GM21381 (cell line): ENCODE data around the gene EHMT2.
"Not testable (repeated sequence)": the region's sequence is repeated elsewhere in the genome, so short reads cannot be mapped to it uniquely, and the experiment has no call there.

Source experiments
- ATAC-seq: cut with Tn5 transposase; IDR thresholded peaks from one replicate; pipeline ENCODE4 v1.9.1; 2021; ENCODE audit warnings: mild to moderate bottlenecking, moderate library complexity; ENCODE audit not compliant: unreplicated experiment

EHMT2 gene

DNA sequence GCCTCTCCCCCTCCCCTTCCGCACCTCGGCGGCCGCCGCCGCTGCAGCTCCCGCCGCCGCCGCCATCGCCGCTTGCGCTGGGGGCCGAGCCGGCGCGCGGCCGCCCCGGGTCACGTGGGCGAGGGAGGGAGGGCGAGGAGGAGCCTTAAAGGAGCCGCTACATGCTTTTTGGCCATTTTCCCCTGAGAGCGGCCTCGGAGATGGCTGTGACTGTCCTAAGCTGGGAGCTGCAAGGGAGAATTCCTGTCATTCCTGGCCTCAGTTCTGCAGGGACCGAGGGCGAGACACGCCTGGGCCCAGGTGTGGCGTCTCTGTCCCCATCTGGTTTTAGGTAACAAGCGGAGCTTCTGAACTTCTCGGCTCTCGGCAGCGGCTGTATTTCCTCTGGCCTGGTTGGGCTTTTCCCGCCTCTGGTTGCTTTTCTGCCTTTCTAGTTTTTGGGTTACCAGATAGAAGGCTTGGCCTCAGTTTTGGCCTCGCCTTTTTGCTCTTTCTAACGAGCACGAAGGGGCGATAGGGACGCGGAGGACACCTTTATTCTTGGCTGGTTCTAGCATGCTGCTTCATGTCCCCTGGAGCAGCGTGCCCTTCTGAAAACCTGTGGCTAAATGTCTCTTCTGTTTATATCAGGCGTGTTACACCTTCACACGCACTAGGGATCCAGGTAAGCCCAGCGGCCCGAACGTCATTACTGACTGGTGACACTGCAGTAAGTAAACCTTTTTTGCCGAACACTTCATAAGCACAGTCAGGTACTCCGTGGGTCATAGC is at the start of gene EHMT2:
TSS of gene EHMT2 (minus strand) at position 87 of the 771 bp plus-strand sequence. CDS start at position 66, 21 bp downstream.
- ATAC-seq: peak; percentile 54

DNA sequence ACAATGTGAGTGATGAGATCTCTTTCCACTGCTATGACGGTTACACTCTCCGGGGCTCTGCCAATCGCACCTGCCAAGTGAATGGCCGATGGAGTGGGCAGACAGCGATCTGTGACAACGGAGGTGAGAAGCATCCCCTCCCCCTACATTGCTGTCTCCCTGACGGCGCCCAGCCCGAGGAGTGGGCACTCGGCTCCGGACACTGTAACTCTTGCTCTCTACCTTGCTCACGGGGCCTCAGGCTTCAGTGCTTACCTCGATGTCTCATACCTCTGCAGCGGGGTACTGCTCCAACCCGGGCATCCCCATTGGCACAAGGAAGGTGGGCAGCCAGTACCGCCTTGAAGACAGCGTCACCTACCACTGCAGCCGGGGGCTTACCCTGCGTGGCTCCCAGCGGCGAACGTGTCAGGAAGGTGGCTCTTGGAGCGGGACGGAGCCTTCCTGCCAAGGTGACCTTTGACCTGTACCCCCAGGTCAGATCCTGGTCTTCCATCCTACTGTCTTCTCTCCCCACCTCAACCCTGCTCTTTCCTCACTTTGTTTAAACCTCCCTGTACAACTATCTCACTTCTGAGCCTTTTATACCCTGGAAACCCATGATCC is 49.7 kb upstream of the EHMT2 start:
- no peak for ATAC-seq

DNA sequence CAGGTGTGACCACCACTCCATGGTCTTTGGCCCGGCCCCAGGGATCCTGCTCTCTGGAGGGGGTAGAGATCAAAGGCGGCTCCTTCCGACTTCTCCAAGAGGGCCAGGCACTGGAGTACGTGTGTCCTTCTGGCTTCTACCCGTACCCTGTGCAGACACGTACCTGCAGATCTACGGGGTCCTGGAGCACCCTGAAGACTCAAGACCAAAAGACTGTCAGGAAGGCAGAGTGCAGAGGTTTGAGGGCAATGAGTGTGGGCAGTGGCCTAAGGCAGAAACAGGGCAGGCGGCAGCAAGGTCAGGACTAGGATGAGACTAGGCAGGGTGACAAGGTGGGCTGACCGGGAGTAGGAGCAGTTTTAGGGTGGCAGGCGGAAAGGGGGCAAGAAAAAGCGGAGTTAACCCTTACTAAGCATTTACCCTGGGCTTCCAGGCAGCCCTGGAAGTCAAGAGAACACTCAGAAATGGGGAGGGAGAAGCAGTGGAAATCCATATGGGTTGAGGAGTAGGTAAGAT is 48.9 kb upstream of the EHMT2 start:
- no peak for ATAC-seq

DNA sequence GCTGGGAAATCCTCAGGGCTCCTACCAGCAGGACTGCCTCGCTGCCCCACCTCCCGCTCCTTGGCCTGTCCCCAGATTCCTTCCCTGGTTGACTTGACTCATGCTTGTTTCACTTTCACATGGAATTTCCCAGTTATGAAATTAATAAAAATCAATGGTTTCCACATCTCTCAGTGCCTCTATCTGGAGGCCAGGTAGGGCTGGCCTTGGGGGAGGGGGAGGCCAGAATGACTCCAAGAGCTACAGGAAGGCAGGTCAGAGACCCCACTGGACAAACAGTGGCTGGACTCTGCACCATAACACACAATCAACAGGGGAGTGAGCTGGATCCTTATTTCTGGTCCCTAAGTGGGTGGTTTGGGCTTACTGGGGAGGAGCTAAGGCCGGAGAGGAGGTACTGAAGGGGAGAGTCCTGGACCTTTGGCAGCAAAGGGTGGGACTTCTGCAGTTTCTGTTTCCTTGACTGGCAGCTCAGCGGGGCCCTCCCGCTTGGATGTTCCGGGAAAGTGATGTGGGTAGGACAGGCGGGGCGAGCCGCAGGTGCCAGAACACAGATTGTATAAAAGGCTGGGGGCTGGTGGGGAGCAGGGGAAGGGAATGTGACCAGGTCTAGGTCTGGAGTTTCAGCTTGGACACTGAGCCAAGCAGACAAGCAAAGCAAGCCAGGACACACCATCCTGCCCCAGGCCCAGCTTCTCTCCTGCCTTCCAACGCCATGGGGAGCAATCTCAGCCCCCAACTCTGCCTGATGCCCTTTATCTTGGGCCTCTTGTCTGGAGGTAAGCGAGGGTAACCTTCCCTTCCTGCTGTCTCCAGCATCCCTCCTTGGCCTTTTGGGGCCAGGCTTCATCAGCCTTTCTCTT is 48.2 kb upstream of the EHMT2 start, which contains the start of gene CFB:
TSS of gene CFB (plus strand) at position 589 of the 863 bp plus-strand sequence. CDS start at position 716, 127 bp downstream.
- no peak for ATAC-seq

DNA sequence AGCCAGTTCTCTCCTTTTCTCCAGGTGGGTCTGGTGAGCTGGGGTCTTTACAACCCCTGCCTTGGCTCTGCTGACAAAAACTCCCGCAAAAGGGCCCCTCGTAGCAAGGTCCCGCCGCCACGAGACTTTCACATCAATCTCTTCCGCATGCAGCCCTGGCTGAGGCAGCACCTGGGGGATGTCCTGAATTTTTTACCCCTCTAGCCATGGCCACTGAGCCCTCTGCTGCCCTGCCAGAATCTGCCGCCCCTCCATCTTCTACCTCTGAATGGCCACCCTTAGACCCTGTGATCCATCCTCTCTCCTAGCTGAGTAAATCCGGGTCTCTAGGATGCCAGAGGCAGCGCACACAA is 47.6 kb upstream of the EHMT2 start:
- no peak for ATAC-seq

DNA sequence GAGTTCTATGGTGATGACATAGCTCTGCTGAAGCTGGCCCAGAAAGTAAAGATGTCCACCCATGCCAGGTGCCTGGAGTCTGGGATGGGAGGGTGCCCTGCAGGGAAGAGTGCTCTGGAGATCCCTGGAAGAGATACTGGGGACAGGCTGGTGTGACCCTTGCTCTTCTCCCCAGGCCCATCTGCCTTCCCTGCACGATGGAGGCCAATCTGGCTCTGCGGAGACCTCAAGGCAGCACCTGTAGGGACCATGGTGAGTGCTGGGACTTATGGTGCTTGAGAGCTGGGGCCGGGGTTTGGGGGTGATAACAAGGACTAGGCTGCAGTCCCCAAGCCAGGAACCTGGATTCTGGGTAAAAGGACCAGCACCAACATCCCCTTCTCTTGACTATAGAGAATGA is 46.2 kb upstream of the EHMT2 start:
- no peak for ATAC-seq

DNA sequence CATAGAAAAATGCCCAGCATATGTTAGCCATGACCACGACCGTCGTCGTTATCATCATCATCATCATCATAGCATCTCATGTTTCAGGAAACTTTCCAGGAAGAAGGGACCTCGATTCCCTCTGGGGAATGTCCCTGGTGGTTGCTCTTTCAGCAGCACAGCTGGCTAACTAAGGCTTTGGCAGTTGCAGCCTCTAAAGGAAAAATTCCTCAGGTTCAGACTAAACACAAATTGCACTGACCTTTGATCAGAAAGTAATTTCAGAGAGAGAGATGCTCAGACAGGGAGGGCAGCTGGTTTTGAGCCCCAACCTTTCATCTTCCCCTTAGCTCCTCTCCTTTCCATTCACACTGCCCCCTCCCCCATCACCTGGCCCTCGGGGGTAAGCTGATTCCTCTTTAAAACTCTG is 42.8 kb upstream of the EHMT2 start:
- no peak for ATAC-seq

DNA sequence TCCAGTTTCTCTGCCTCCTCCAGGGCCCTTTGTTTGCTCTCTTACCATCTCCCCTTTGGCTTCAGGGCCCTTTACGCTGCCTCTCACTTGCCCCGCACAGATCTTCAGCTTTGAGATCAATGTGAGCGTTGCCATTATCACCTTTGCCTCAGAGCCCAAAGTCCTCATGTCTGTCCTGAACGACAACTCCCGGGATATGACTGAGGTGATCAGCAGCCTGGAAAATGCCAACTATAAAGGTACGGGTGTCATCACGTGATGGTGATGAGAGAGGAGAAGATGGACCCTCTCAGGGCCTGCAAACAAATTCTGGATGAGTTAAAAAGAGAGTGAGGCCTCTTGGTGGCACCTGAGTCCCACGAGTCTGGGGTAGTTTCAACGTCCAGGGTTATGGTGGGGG is 38.3 kb upstream of the EHMT2 start:
- ATAC-seq: no peak

DNA sequence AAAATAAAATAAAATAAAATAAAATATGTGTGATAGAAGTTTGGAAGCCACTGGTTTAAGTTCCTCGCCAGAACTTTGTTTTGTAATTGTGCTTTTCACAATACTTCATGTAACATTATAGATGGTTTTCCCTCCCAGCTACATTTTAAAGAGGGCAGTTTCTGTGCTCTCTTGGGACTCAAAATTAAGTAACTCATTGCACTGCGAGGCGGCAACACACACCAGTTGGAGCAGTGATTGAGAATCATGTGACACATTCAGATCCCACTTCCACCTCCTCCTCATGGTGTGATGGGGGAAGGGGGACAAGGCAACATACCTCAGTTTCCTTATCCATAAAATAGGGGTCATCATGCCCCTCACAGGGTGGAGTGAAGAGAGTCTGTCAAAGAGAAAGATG is 37.5 kb upstream of the EHMT2 start:
- ATAC-seq: no peak

DNA sequence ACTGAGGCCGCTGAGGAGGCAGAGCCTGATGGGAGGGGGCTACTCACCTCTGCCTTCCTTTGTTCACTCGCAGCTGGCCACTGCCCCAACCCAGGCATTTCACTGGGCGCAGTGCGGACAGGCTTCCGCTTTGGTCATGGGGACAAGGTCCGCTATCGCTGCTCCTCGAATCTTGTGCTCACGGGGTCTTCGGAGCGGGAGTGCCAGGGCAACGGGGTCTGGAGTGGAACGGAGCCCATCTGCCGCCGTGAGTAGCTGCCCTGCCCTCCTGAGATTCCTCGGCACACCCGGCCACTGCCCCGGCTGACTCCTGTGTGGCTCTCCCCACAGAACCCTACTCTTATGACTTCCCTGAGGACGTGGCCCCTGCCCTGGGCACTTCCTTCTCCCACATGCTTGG is 36.0 kb upstream of the EHMT2 start:
- no peak for ATAC-seq

DNA sequence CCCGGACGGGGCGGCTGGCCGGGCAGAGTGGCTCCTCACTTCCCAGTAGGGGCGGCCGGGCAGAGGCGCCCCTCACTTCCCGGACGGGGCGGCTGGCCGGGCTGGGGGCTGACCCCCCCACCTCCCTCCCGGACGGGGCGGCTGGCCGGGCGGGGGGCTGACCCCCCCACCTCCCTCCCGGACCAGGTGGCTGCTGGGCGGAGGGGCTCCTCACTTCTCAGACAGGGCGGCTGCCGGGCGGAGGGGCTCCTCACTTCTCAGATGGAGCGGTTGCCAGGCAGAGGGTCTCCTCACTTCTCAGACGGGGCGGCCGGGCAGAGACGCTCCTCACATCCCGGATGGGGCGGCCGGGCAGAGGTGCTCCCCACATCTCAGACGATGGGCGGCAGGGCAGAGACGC is 34.6 kb upstream of the EHMT2 start:
- not testable (repeated sequence) for ATAC-seq

DNA sequence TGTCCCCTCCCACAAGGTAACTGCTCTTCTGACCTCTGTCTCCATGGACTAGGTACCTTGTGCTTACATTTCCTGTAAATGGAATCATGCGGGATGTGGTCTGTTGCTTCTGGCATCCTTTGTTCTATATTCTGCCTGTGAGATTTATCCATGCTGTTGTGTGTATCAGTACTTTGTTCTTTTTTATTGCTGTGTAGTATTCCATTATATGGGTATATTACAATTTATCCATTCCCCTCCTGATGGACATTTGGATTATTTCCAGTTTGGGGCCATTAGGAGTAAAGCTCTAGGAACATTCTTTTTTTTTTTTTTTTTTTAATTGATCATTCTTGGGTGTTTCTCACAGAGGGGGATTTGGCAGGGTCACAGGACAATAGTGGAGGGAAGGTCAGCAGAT is 33.5 kb upstream of the EHMT2 start:
- ATAC-seq: no peak

DNA sequence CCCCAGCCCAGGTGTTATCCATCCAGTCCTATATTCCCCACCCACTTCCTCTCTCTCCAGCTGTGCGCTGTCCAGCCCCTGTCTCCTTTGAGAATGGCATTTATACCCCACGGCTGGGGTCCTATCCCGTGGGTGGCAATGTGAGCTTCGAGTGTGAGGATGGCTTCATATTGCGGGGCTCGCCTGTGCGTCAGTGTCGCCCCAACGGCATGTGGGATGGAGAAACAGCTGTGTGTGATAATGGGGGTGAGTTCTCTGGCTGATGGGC is 31.1 kb upstream of the EHMT2 start:
- ATAC-seq: no peak

DNA sequence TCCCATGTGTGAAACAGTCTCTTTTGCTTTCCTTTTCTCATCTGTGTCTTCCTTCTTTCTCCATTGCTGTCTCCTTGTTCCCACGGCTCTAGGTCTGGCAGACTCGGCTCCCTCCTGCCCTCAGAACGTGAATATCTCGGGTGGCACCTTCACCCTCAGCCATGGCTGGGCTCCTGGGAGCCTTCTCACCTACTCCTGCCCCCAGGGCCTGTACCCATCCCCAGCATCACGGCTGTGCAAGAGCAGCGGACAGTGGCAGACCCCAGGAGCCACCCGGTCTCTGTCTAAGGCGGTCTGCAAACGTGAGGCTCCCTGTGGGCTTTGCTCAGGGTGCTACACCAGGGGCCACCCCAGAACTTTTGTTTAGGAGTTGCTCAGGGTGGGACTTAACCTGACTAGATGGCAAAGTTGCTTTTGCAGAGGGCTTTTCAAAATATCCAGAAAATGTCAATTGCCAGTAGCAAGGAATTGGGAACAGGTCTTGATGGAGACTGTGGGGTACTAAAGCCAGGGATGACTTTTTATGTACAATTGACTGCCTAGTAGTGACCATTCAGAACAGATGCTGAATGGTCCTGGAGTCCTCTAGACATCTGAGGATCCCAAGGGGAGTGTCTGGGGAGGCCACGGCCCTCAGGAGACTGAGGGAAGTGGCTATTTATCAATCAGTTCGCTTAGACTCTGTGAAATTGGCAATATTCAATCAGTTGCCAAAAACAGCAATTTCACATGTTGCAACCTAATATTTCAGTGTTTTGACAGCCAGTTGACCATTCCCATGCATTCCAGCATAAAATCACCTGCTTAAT is 30.6 kb upstream of the EHMT2 start:
- ATAC-seq: no peak

DNA sequence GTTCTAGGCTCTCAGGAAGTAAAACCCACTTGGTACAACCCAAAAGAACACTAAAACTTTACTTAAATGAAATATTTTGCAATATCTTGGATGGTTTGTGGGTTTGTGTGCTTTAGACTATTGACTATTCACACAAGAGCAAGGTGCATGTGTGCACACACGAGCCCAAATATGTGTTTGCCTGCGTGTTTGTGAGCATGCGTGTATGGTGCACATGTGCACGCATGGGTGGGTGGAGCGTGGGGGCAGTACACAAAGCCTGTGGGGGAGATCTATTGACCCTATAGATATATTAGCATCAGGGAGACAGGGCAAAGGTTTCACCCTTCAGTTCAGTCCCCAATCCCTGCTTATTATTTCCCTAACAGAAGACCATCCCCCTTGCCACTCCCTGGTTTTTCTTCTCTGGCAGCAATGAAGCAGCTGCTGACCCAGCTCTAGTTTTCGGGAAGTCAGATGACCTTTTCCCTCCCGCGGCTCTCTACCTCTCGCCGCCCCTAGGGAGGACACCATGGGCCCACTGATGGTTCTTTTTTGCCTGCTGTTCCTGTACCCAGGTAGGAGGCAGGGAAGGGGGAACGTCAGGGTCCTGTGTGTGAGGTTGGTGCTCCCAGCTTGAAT is 29.9 kb upstream of the EHMT2 start, which contains the start of gene C2:
TSS of gene C2 (plus strand) at position 476 of the 621 bp plus-strand sequence. CDS start at position 512, 36 bp downstream.
- no peak for ATAC-seq

DNA sequence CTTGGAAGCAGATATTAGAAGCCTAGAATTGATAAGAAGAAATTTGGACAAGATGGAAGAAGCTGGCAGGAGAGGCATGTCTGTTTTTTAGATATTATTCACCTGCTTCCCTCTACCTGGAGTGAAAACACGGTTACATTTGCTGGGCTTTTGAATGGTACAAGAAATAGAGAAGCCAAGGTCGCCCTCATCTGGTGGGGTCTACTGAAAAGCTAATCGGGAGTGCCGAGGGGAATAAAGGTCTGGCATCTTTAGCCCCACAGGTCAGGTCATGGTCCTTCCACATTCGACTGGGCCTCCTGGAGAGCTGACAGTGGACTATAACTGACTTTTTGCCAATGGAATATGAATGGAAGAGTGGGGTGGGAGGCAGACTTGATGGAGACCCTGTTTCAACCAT is 25.4 kb upstream of the EHMT2 start:
- no peak for ATAC-seq

DNA sequence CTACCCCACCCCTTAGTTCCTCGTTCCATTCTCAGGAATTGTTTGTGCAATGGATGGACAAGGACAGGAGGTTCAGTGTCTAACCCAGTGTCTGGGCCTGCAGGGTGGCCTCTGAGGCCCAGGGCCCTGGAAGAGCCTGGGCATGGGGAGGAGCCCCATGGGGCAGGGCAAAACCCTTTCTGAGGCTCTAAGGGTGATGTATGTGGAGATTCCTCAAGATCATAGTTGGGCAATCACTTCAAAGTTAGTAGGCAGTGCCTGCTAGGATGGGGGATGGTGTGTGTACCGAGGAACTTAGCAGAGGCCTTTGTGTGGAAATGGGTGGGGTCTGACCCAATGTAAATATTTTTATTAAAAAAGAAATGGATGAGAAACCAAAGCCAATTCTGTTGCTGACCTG is 23.3 kb upstream of the EHMT2 start:
- ATAC-seq: no peak

DNA sequence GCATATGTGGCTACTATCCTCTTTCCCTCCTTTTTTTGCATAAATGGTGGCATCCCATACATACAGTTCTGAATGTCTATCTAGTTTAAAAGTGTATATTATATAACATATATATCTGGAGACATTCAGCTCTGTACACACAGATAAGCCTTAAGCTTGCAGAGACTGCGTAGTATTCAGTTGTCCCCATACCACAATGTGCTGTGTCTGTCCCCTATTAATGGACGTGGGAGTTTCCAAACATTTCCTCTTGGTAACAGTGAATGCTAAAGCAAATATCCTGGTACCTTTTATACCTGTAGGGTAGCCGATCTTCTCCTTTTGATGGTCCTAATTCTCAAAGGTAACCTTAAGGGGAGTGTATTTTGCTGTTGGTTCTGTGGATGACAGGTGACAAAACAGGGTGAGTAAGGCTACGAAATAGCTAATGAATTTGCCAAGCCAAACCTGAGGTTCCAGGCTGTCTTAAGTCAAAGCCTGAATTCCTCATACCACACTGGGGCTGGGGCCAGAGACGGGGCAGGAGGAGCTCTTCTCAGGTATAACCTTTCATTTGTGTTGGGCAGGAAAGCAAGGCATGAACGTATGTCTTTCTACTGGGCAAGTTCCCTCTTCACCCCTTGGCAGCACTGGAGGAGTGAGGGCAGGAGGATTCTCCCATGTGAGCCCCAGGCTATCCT is 22.3 kb upstream of the EHMT2 start:
- ATAC-seq: no peak

DNA sequence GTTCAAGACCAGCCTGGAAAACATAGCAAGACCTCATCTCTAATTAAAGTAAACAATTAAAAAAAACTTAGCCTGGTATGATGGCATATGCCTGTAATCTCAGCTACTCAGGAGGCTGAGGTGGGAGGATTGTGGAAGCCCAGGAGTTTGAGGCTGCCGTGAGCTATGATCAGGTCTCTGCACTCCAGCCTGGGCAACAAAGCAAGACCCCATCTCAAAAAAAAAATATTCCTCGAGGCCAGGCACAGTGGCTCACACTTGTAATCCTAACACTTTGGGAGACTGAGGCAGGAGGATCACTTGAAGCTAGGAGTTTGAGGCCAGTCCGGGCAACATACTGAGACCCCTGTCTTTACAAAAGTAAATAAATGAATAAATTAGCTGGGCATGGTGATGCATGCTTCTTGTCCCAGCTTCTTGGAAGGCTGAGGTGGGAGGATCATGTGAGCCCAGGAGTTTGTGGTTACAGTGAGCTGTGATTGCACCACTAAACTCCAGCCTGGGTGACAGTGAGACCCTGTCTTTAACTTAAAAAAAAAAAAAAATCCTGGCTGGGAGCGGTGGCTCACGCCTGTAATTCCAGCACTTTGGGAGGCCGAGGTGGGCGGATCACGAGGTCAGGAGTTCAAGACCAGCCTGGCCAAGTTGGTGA is 20.7 kb upstream of the EHMT2 start:
- no peak for ATAC-seq
